Activated CD8-positive, alpha-beta memory T cell treated with anti-CD3 and anti-CD28 coated beads for 1 hour (primary cell): ENCODE data around the gene ADCY1.

Experiments
- DNase-seq, 2 donors: peaks; one replicate each; pipeline ENCODE4 v3.0.0-alpha.2; 2020; ENCODE audit warnings: low read depth in 1 of 2; ENCODE audit errors: extremely low read depth in 1 of 2

The ADCY1 gene

DNA sequence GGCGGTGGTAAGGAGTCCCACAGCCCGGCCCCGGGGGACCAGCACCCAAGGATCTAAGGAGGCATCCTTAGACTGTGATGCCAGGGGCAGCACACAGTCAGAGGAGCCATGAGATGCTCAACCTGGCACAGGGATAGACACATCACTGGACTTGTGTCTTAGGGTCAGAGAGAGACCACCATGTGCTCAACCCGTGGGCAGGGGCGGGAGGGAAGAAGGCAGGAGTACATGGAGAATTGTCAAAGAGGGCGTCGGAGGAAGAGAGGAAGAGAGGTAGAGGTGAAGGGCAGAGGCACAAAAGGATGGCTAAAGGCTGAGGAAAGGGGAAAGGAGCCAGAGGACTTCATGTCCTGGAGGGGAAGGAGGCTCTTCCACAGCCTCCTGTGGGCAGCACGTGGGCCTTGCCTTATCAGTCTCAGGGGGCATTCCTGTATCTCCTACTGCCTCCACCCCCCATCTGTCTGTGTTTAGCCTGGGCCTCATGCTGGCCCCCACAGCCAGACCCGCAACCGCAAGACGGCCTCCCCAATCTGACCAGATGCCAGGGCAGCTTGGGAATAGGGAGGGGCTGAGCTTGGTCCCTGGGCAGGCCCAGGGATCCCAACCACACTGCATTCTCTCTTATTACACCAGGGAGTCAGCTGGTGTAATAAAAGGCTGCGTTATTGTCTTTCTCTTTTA is 2.2 kb downstream of the ADCY1 start:
- no peak for DNase-seq

GRCh38 chr7:45578022-45578421 is 3.9 kb downstream of the ADCY1 start:
- DNase-seq, result no peak

- DNase-seq, result no peak
Measured at GRCh38 chr7:45578467-45578866, 4.3 kb downstream of the ADCY1 start.

GRCh38 chr7:45579391-45579801 is 5.2 kb downstream of the ADCY1 start:
- DNase-seq, result no peak

- no peak for DNase-seq
Measured at GRCh38 chr7:45580053-45580872, 6.1 kb downstream of the ADCY1 start.

GRCh38 chr7:45581271-45581780 is 7.2 kb downstream of the ADCY1 start:
- DNase-seq, result no peak

DNA sequence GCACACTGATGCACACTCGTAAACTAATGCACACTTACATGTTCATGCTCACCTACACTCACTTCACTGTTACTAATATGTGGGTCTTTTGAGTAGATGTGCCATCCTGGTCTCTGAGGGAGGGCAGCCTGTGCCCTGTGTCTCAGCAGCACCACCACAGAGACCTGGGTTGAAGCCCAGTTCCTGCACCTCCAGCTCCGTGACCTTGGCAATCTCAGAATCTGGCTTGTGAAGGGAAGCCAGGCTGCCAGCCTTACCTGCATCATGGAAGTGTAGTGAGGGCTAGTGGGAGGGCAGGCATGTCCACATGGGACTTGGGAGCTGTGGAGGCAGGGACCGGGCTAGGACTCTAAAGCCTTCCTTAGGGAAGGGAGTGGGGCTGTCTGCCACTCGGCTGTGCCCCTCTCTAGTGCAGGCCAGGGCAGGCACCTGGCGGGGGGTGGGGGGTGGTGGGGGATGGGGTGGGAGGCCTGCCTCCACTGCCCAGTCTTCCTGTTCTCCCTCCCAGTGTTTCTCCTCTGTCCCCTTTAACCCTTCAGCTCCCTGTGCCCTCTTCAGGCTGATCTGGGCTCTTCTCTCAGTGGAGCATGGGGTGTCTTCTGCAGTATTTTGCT is 8.1 kb downstream of the ADCY1 start:
- DNase-seq, result no peak

- DNase-seq, result no peak
Measured at GRCh38 chr7:45582868-45583277, 8.7 kb downstream of the ADCY1 start.

DNA sequence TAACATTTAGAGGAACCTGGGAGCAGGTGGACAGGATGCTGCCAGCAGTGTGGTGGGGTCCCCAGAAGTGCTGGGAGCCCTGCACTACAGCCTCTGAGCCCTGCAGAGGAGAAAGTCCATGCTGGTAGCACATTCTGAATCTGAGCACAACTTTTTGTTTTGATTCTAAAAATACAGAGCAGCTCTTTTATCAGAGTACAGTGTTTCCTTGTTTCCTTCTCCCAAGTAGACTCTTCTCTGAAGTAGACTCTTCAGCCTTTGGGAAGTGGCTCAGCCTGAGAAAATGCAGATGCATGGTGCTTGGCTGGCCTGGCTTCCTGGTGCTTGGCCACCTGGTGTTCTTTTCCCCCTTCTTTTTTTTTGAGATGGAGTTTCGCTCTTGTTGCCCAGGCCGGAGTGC is 9.1 kb downstream of the ADCY1 start:
- no peak for DNase-seq

GRCh38 chr7:45584261-45585210 is 10.4 kb downstream of the ADCY1 start:
- no peak for DNase-seq

DNA sequence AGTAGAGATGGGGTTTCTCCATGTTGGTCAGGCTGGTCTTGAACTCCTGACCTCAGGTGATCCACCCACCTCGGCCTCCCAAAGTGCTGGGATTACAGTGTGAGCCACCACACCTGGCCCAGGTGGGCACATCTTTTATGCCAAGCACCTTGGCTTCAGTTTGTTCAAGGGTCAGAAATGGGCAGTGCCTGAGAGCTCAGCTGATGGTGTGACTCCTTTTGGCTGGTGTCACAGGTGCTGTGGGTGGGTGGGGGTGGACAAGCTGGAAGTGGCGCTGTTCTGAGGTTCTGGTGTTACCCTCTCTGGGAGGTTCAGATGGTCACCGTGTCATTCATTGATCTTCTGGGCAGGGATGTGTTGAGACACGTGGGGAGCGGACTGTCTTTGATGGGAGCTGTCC is 11.5 kb downstream of the ADCY1 start:
- DNase-seq, result no peak

DNA sequence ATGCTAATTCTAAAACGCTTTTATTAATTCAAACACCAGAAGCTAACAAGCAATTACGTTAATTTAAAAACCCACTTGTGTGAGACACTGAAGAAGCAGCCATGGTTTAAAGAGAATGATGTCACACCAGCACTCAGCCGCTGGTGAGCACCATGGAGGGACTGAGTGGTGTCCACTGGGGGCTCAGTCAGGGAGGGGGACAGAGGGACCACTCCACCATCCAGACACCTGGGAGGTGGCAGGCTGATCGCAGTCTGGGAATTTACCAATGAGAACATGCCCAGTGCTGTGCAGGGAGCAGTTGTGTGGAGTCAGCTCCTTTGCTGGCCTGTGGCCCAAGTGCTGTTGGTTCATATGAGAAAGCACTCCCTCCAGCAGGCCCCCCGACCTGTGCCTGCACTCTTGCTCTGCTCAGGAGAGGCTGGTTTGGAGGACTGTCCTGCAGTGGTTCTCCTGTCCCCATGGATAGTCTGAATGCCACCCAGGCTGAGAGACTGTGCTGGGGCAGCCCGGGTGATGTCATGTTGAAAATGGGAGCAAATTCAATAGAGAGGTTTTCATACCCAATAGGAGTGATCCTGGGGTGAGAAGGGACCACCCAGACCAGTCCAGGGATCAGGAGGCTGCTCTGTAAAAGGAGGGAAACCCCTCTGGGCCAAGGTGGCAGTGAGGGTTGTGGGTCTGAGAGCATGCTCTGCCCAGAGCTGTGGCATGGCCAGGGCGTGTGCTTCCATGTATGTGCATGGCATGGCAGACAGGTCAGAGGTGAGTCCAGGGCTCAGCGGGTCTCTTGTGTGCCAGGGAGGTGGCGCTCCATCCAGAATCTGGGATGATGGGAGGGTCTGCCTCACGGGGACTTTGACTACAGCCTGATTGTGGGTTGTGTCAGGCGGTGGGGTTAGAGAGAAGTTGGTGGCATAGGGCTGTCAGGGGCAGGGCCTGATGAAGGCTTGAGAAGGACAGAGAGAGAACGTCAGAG is 12.7 kb downstream of the ADCY1 start:
- no peak for DNase-seq

- DNase-seq, result no peak
Measured at GRCh38 chr7:45588466-45588865, 14.3 kb downstream of the ADCY1 start.

GRCh38 chr7:45589061-45589460 is 14.9 kb downstream of the ADCY1 start:
- no peak for DNase-seq

DNA sequence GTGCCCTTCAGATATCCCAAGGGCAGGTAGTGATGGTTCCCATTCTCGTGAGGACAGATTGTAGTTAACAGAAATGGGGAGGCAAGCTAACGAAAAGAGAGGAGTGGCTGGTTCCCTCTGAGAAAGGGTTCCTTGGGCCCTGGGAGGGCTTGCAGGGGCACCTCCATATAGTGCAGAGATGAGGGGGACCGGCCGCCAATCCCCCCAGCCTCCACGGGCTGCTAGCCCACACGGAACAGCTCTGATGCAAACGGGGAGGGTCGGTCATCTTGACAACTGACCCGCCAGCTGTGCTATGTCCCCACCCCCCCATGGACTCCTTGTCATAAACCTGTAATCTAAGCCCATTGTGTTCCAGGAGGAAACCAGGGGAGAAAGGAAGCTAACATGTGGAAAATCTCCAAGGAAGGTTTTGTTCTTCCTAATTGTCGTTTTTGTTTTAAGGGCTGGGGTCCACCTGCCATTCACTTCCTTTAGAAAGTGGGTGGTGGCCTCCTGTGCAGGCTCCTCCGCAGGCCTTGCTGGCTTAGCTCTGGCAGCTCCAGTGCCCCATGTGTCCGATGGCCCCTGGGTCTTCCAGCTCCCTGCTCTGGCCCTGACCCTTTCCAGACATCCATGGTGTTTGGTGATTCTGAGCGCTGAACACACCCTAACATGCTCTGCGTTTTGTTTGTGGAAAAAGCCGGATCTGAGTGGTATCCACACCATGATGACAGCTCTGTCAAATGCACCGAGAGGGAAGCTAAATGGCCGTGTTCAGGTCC is 15.9 kb downstream of the ADCY1 start:
- DNase-seq, result no peak

DNA sequence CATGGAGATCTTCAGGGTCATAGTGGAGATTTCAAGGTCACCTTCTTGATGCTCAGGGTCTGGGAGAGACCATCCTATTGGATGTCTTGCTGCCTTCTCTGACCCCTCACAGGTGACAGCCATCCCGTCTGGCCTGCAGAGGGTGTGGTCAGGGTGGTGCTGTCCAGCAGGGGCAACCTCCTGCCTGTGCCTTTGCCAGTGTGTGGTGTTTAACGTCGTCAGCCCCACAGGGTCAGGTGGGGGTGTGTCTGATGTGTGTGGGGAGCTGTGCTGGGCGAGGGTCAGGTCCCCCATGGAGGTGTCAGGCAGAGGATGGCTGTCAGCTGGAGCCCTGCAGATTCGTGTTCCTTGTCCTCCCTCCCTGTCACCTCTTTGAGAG is 16.5 kb downstream of the ADCY1 start:
- DNase-seq, result no peak

GRCh38 chr7:45591101-45591906 is 17.1 kb downstream of the ADCY1 start:
- DNase-seq, result no peak
